ENCODE measurements around the gene ZNF497. TPM values are rescaled to one million over a fixed set of nuclear protein-coding genes. Genes with fewer than 3 reads are reported as not detected.
"Not testable (repeated sequence)": the region's sequence is repeated elsewhere in the genome, so short reads cannot be mapped to it uniquely, and the experiment has no call there.

The ZNF497 gene
- total and polyA plus RNA-seq, 4 experiments from 2014 or later = 0.46 to 2.0 (median 1.5) TPM

DNA sequence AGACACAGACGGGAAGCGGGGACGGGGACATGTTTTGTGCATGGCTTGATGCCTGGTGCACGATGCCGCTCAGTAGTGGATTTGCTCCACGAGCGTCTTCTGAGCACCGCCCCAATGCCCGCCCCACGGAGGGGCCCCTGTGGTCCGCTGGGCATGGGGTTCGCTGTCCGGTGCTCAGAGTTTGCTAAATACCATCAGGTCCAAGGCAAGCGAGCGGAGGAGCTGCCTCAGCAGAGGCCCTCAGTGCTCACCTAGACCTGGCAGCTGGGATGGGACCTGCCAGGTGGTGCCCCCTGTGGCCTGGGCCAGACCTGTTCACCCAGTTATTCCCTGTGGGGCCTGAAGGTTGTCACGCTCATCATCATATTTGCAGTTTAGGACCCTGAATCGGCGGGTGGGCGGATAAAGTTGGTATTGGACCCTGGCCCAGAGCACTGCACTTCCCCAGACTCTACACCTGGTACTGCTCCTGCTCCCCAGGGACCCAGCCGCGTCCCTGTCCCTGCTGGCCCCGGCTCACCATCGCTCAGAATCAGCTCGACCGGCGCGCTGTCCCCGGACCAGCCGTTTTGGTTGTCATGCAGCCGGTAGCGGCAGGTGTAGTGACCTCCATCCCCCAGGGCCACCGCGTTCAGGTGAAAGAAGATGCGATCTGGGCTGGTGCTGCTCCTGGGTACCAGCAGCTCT is 11.5 kb downstream of the ZNF497 start:
- DNase-seq = no peak
- peaks cover 7 to 35% (median 23%) of the 10 kb centered on the region in 4 donors for H3K4me1 Mint-ChIP-seq
- Histone ChIP-seq H3K4me1 (ENCODE audit: insufficient read depth, low read length) (peaks cover 27% of the 10 kb centered on the region), H3K4me3 (ENCODE audit: low read length in 2 of 2) (no peak overlapping the region), H3K9me3 (ENCODE audit: control insufficient read depth in 1 of 2, low read length in 2 of 2) (no peaks in the 10 kb centered on the region), H3K36me3 (ENCODE audit: insufficient read depth, low read length) (no peaks in the 10 kb centered on the region), H3K27me3 (ENCODE audit: insufficient read depth, low read length) (no peaks in the 10 kb centered on the region), H3K27ac (ENCODE audit: low read depth, low read length) (no peak overlapping the region)
- ChIA-PET POLR2A (ENCODE audit: partially characterized antibody) (interaction anchor here (6.8 kb wide), 1 partner anchor 13 kb away, joined by 77 read pairs; the partner anchor contains the start of gene ZNF497), CTCF (ENCODE audit: partially characterized antibody) (no interaction called here)
- peaks cover 0 to 7% of the 10 kb centered on the region in 2 donors for H3K36me3 Mint-ChIP-seq
- H3K4me3 Mint-ChIP-seq = no peak overlapping the region
- intact Hi-C loops (cut with micrococcal nuclease) = no loop called here
- peak overlapping the region in 1 of 7 donors; percentile 75 for H3K27ac Mint-ChIP-seq
- H3K9me3 Mint-ChIP-seq = no peaks in the 10 kb centered on the region
- H3K27me3 Mint-ChIP-seq = peaks cover 0 to 2% of the 10 kb centered on the region in 2 donors

DNA sequence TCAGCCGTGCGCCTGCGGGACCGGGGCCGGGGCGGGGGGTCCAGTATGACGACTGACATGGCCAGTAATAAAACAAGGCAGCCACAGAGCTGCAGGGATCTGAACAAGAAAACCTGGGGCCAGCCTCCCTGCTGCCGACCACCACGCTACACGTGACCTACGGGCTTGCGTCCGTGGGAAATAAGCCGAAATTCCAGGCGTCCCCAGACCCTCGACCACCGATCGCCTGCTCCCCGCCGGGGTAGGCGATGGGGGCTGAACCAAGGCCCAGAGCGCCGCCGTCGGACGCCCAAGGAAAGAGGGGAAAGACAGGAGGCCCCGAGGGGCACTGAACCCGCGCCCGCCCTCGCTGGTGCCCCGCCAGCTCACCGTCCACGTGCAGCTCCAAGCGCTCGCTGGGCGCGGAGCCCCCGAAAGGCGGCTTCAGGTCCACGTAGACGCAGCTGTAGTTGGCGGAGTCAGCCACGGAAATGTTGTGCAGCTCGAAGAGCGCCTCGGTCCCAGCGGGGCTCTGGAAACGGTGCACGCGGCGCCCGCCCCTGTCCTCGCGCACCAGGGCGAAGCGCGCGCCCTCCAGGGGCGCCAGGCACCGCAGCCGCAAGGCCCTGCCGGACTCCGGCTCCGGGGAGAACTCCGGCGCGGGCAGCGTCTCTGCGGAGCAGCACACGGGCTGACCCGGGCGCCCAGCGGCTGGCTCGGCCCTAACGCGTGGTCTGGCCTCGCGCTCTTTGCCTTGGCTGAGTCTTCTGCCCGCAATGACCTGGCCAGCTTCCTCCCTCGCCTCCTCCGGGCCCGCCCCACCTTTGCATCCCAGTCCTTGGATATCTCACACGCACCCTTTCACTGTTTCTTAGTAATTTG is 12.3 kb downstream of the ZNF497 start:
- Mint-ChIP-seq H3K4me1 (peaks cover 12 to 37% (median 25%) of the 10 kb centered on the region in 4 donors), H3K27ac (no peak overlapping the region), H3K4me3 (no peak overlapping the region), H3K27me3 (peaks cover 0 to 2% of the 10 kb centered on the region in 2 donors), H3K9me3 (no peaks in the 10 kb centered on the region), H3K36me3 (peaks cover 0 to 7% of the 10 kb centered on the region in 2 donors)
- DNase-seq = no peak
- H3K9me3 ChIP-seq (ENCODE audit: control insufficient read depth in 1 of 2, low read length in 2 of 2) = no peaks in the 10 kb centered on the region
- no peaks in the 10 kb centered on the region for H3K27me3 ChIP-seq (ENCODE audit: insufficient read depth, low read length)
- no peaks in the 10 kb centered on the region for H3K36me3 ChIP-seq (ENCODE audit: insufficient read depth, low read length)
- H3K27ac ChIP-seq (ENCODE audit: low read depth, low read length) = no peak overlapping the region
- ChIA-PET POLR2A (ENCODE audit: partially characterized antibody) (interaction anchor here (6.8 kb wide), 1 partner anchor 13 kb away, joined by 77 read pairs; the partner anchor contains the start of gene ZNF497), CTCF (ENCODE audit: partially characterized antibody) (no interaction called here)
- intact Hi-C loops (cut with micrococcal nuclease) = no loop called here
- no peak overlapping the region for H3K4me3 ChIP-seq (ENCODE audit: low read length in 2 of 2)
- peaks cover 21% of the 10 kb centered on the region for H3K4me1 ChIP-seq (ENCODE audit: insufficient read depth, low read length)

DNA sequence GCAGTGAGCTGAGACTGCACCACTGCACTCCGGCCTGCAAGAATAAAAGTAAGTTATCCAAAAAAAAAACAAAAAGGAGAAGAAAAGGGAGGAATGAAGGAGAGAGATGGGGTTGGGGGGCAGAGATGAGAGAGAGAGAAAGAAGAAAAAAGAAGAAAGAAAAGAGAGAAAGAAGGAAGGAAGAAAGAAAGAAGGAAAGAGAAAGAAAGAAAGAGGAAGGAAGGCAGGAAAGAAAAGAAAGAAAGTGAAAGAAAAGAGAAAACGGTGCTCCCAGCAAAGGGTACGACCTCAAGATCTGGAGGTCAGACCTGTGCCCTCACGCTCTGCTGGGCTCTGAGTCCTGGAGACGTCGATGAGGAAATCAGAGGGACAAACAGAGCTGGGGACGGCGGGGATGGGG is 13.0 kb downstream of the ZNF497 start:
- no peaks in the 10 kb centered on the region for H3K36me3 ChIP-seq (ENCODE audit: insufficient read depth, low read length)
- no peak overlapping the region for H3K27ac Mint-ChIP-seq
- peaks cover 0 to 2% of the 10 kb centered on the region in 2 donors for H3K27me3 Mint-ChIP-seq
- CTCF ChIA-PET (ENCODE audit: partially characterized antibody) = no interaction called here
- no peak for DNase-seq
- intact Hi-C loops (cut with micrococcal nuclease) = no loop called here
- no peak overlapping the region for H3K4me3 ChIP-seq (ENCODE audit: low read length in 2 of 2)
- H3K27me3 ChIP-seq (ENCODE audit: insufficient read depth, low read length) = no peaks in the 10 kb centered on the region
- peak overlapping the region in 3 of 8 donors; percentile 29 to 57 (median 39) for H3K4me3 Mint-ChIP-seq
- POLR2A ChIA-PET (ENCODE audit: partially characterized antibody) = interaction anchor here (6.8 kb wide), 1 partner anchor 14 kb away, joined by 77 read pairs; the partner anchor contains the start of gene ZNF497
- peaks cover 21% of the 10 kb centered on the region for H3K4me1 ChIP-seq (ENCODE audit: insufficient read depth, low read length)
- H3K36me3 Mint-ChIP-seq = peaks cover 0 to 7% of the 10 kb centered on the region in 2 donors
- H3K4me1 Mint-ChIP-seq = peaks cover 12 to 35% (median 24%) of the 10 kb centered on the region in 4 donors
- H3K9me3 ChIP-seq (ENCODE audit: control insufficient read depth in 1 of 2, low read length in 2 of 2) = no peaks in the 10 kb centered on the region
- H3K9me3 Mint-ChIP-seq = no peaks in the 10 kb centered on the region
- no peak overlapping the region for H3K27ac ChIP-seq (ENCODE audit: low read depth, low read length)

DNA sequence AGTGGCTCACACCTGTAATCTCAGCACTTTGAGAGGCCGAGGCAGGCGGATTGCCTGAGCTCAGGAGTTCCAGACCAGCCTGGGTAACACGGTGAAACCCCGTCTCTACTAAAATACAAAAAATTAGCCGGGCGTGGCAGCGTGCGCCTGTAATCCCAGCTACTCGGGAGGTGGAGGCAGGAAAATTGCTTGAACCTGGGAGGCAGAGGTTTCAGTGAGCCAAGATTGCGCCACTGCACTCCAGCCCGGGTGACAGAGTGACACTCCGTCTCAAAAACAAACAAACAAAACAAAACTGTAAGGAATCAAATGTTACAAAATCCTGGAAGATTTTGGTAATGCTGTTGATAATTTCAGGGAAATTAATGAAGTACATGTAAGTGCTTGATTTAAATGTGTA is 14.5 kb downstream of the ZNF497 start:
- H3K27me3 Mint-ChIP-seq; H3K36me3 Mint-ChIP-seq; H3K27me3 ChIP-seq (ENCODE audit: insufficient read depth, low read length); intact Hi-C loops (cut with micrococcal nuclease); H3K9me3 Mint-ChIP-seq; DNase-seq; H3K9me3 ChIP-seq (ENCODE audit: control insufficient read depth in 1 of 2, low read length in 2 of 2); H3K36me3 ChIP-seq (ENCODE audit: insufficient read depth, low read length): not testable (repeated sequence)
- peak overlapping the region; percentile 55 to 61 for H3K4me3 ChIP-seq (ENCODE audit: low read length in 2 of 2)
- peaks cover 21% of the 10 kb centered on the region for H3K4me1 ChIP-seq (ENCODE audit: insufficient read depth, low read length)
- Mint-ChIP-seq H3K4me1 (peaks cover 12 to 35% (median 24%) of the 10 kb centered on the region in 4 donors), H3K27ac (peak overlapping the region; percentile 83 to 93 (median 92)), H3K4me3 (peak overlapping the region; percentile 89 to 94 (median 90))
- ChIA-PET POLR2A (ENCODE audit: partially characterized antibody) (interaction anchor here (0.6 to 6.8 kb wide), 19 partner anchors 9 to 265 kb away, joined by 3 to 77 read pairs (median 5); partner anchors contain the start of genes ERVK3-1, RPS5, TRIM28 and ZBTB45), CTCF (ENCODE audit: partially characterized antibody) (interaction anchor here (1.0 to 1.3 kb wide), 2 partner anchors 10 to 172 kb away, joined by 3 read pairs; no protein-coding TSS in a partner anchor)
- peak overlapping the region; percentile 70 for H3K27ac ChIP-seq (ENCODE audit: low read depth, low read length)

DNA sequence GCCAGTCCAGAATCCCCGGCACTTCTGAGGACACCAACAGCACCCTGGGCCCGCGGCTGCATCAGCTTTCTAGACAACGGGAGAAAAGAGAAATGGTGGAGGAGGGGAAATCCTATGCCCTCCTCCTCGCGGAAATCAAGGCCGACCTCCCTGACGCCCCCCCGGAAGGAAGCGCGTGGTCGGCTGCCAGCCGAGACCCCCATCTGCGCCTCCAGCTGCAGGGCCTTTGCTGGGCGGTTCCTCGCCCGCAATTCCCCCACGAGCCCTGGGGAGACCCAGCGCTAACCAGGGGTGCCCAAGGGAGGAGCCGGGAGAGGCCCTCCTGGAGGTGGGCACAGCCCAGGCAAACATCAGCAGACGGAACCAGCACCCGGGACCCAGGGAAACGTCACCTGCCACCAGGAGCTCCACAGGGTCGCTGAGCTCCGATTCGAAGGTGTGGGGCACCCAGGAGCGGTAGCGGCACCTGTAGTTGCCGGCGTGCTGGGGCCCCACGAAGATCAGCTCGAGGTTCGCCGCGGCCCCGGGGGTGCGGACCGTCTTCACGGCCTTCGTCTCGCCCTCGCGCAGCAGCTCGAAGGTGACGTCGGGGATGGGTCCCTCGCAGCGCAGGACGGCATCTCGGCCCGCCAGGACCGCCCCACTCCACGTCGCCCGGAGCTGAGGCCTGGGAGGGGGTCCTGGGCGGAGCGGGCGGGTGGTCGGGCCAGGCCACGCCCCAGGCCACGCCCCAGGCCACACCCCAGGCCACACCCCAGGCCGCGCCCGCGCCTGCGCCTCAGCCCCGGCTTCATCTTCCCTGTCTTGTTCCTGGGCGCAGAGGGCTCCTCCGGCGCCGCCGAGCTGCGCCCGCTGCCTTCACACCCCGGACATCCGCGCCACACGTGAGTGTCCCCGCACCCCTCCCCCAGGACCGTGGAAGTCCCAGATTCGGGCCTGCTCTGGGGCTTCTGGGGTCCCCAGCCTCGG is 15.3 kb downstream of the ZNF497 start:
- Mint-ChIP-seq H3K9me3 (peaks cover 0 to 2% (median 0%) of the 10 kb centered on the region in 8 donors), H3K36me3 (peaks cover 0 to 11% of the 10 kb centered on the region in 2 donors), H3K27me3 (peaks cover 0 to 2% of the 10 kb centered on the region in 2 donors), H3K27ac (peak overlapping the region; percentile 83 to 93 (median 92)), H3K4me3 (peak overlapping the region; percentile 89 to 94 (median 90)), H3K4me1 (peaks cover 12 to 35% (median 22%) of the 10 kb centered on the region in 4 donors)
- ChIA-PET POLR2A (ENCODE audit: partially characterized antibody) (interaction anchor here (0.8 to 6.8 kb wide), 23 partner anchors 9 to 528 kb away, joined by 3 to 77 read pairs (median 5); partner anchors contain the start of genes ERVK3-1, RPS5, TRIM28 and ZBTB45), CTCF (ENCODE audit: partially characterized antibody) (interaction anchor here (1.3 to 1.6 kb wide), 3 partner anchors 11 to 38 kb away, joined by 3 to 5 read pairs (median 5); partner anchors contain the start of gene ZNF497)
- no peaks in the 10 kb centered on the region for H3K36me3 ChIP-seq (ENCODE audit: insufficient read depth, low read length)
- H3K27ac ChIP-seq (ENCODE audit: low read depth, low read length) = peak overlapping the region; percentile 70
- H3K9me3 ChIP-seq (ENCODE audit: control insufficient read depth in 1 of 2, low read length in 2 of 2) = no peaks in the 10 kb centered on the region
- H3K4me3 ChIP-seq (ENCODE audit: low read length in 2 of 2) = peak overlapping the region; percentile 55 to 61
- intact Hi-C loops (cut with micrococcal nuclease) = loop anchor here (1.0 kb wide), 2 partner anchors 15 to 34 kb away; partner anchors contain the start of genes ZNF497 and ZNF837
- peaks cover 21% of the 10 kb centered on the region for H3K4me1 ChIP-seq (ENCODE audit: insufficient read depth, low read length)
- peak; percentile 67 to 75 (median 70) for DNase-seq
- no peaks in the 10 kb centered on the region for H3K27me3 ChIP-seq (ENCODE audit: insufficient read depth, low read length)

DNA sequence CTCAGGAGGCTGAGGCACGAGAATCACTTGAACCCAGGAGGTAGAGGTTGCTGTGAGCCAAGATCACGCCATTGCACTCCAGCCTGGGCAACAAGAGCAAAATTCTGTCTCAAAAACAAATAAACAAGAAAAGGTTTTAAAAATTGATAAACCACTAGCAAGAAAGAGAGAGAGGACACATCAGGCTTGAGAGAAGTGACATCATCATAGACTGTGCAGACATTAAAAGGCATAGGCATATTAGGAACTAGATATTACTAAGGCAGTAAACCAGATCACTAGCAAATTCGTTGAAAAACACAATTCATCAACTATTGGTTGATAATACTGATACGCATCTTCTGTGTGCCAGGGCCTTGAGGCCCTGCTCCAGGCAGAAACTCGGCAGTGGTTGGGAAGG is 17.0 kb downstream of the ZNF497 start:
- intact Hi-C loops (cut with micrococcal nuclease) = no loop called here
- peaks cover 3 to 17% of the 10 kb centered on the region in 2 donors for H3K36me3 Mint-ChIP-seq
- peaks cover 0 to 2% (median 0%) of the 10 kb centered on the region in 8 donors for H3K9me3 Mint-ChIP-seq
- Histone ChIP-seq H3K27me3 (ENCODE audit: insufficient read depth, low read length) (no peaks in the 10 kb centered on the region), H3K4me1 (ENCODE audit: insufficient read depth, low read length) (peaks cover 21% of the 10 kb centered on the region), H3K27ac (ENCODE audit: low read depth, low read length) (no peak overlapping the region), H3K36me3 (ENCODE audit: insufficient read depth, low read length) (no peaks in the 10 kb centered on the region), H3K4me3 (ENCODE audit: low read length in 2 of 2) (no peak overlapping the region), H3K9me3 (ENCODE audit: control insufficient read depth in 1 of 2, low read length in 2 of 2) (no peaks in the 10 kb centered on the region)
- CTCF ChIA-PET (ENCODE audit: partially characterized antibody) = interaction anchor here (1.6 kb wide), 1 partner anchor 36 kb away, joined by 5 read pairs; no protein-coding TSS in a partner anchor
- POLR2A ChIA-PET (ENCODE audit: partially characterized antibody) = interaction anchor here (1.3 to 6.8 kb wide), 2 partner anchors 18 to 55 kb away, joined by 3 to 77 read pairs; partner anchors contain the start of gene ZNF497
- peaks cover 12 to 35% (median 23%) of the 10 kb centered on the region in 4 donors for H3K4me1 Mint-ChIP-seq
- H3K4me3 Mint-ChIP-seq = peak overlapping the region; percentile 69 to 85 (median 78)
- peaks cover 0 to 2% of the 10 kb centered on the region in 2 donors for H3K27me3 Mint-ChIP-seq
- peak overlapping the region; percentile 37 to 88 (median 77) for H3K27ac Mint-ChIP-seq
- no peak for DNase-seq

Data from CD4-positive, alpha-beta memory T cell (primary cell).